SK-N-SH (cell line): ENCODE results near the gene KCNG3.

Source experiments
- CTCF ChIP-seq: fragments of 200-600 bp; sonication (generic); IDR thresholded peaks from 2 replicates; pipeline ENCODE4 v1.6.1; 2017; ENCODE audit warnings: antibody characterized with exemption, mild to moderate bottlenecking, moderate library complexity
- ELF1 ChIP-seq: IDR thresholded peaks from 2 replicates; pipeline ENCODE4 v1.4.0; 2012
- FOXJ3 ChIP-seq: sonication (generic); formaldehyde crosslinking; IDR thresholded peaks from 2 replicates; pipeline ENCODE4 v1.5.1; 2020; ENCODE audit warnings: mild to moderate bottlenecking, missing genetic modification reagents
- MXI1 ChIP-seq: IDR thresholded peaks from 2 replicates; pipeline ENCODE4 v1.6.1; 2012; ENCODE audit warnings: mild to moderate bottlenecking, low read depth, low read length, improper control_type of control experiment
- PBX3 ChIP-seq: IDR thresholded peaks from 2 replicates; pipeline ENCODE4; 2012
- POLR2AphosphoS5 ChIP-seq: IDR thresholded peaks from 2 replicates; pipeline ENCODE4 v1.6.1; 2012; ENCODE audit warnings: low read depth, low read length
- RAD21 ChIP-seq: IDR thresholded peaks from 2 replicates; pipeline ENCODE4 v1.6.1; 2012; ENCODE audit warnings: mild to moderate bottlenecking, low read length
- RCOR1 ChIP-seq: fragments of 150-350 bp; IDR thresholded peaks from 2 replicates; pipeline ENCODE4 v1.6.1; 2017; ENCODE audit warnings: antibody characterized with exemption, low read length
- REST ChIP-seq: IDR thresholded peaks from 2 replicates; pipeline ENCODE4 v1.6.1; 2012; ENCODE audit warnings: mild to moderate bottlenecking, low read depth, low read length, moderate library complexity
- SIN3A ChIP-seq: IDR thresholded peaks from 2 replicates; pipeline ENCODE4 v1.6.1; 2012; ENCODE audit warnings: low read depth, mild to moderate bottlenecking, low read length, moderate library complexity, borderline replicate concordance
- USF2 ChIP-seq: fragments of 150-350 bp; IDR thresholded peaks from 2 replicates; pipeline ENCODE4 v1.6.1; 2017; ENCODE audit warnings: antibody characterized with exemption, low read length, low read depth, borderline replicate concordance
- YY1 ChIP-seq: IDR thresholded peaks from 2 replicates; pipeline ENCODE4 v1.4.0; 2012; ENCODE audit warnings: low read depth, mild to moderate bottlenecking
- ZBTB33 ChIP-seq: IDR thresholded peaks from 2 replicates; pipeline ENCODE4 v1.4.0; 2012; ENCODE audit warnings: low read depth, borderline replicate concordance

GRCh38 chr2:42442774-42443173 is 51.0 kb downstream of the KCNG3 start:
- TF ChIP-seq RAD21 = no peak
- TF ChIP-seq CTCF = no peak
- no peak for TF ChIP-seq POLR2AphosphoS5
- no peak for TF ChIP-seq PBX3
- no peak for TF ChIP-seq SIN3A
- no peak for TF ChIP-seq USF2
- TF ChIP-seq MXI1 = no peak
- no peak for TF ChIP-seq RCOR1
- no peak for TF ChIP-seq ZBTB33
- TF ChIP-seq FOXJ3 (CRISPR knock-in tag) = no peak
- no peak for TF ChIP-seq REST
- no peak for TF ChIP-seq YY1
- no peak for TF ChIP-seq ELF1
